Left ventricle myocardium inferior (tissue), 1 donor: ENCODE measurements around the gene DNAAF3. TPM values are rescaled to one million over a fixed set of nuclear protein-coding genes. Genes with fewer than 3 reads are reported as not detected.
A peak's percentile ranks its signal among the peaks of the same experiment; 100 is the strongest.

Source experiments
- DNase-seq: peaks from one replicate; pipeline ENCODE4 v3.0.0-alpha.2; 2020
- H3K27ac ChIP-seq: fragments of 200-600 bp; replicated peaks from 2 replicates; pipeline ENCODE4 v1.8.0; 2021
- H3K27me3 ChIP-seq: fragments of 200-600 bp; 2 replicates; pipeline ENCODE4 v1.8.0; 2021; ENCODE audit warnings: low read depth
- H3K36me3 ChIP-seq: fragments of 200-600 bp; 2 replicates; pipeline ENCODE4 v1.8.0; 2021
- H3K4me1 ChIP-seq: fragments of 200-600 bp; 2 replicates; pipeline ENCODE4 v1.8.0; 2021
- H3K4me3 ChIP-seq: fragments of 200-600 bp; 2 replicates; pipeline ENCODE4 v1.8.0; 2021; ENCODE audit warnings: mild to moderate bottlenecking, moderate library complexity
- H3K9me3 ChIP-seq: fragments of 200-600 bp; replicated peaks from 2 replicates; pipeline ENCODE4 v1.8.0; 2021
- CTCF ChIP-seq: fragments of 200-600 bp; IDR thresholded peaks from 2 replicates; pipeline ENCODE4 v1.8.0; 2021; ENCODE audit warnings: antibody characterized with exemption, mild to moderate bottlenecking, borderline replicate concordance
- intact Hi-C: fragments of 100-400 bp; cut with micrococcal nuclease; formaldehyde crosslinking; loops from one replicate; pipeline ENCODE4 v1.11.0; 2022
- total RNA-seq: library from RNA; stranded (reverse); fragmentation: NEBNext Ultra II Directional; extraction: Animal tissue kit (Norgen Biotek cat#: 25700); gene quantifications from one replicate; pipeline ENCODE4 v1.2.1, GENCODE V29; 2021
- donor health status: DM: no; HTN: yes; CAD: no; lungs with severe emphysema.

The DNAAF3 gene
- total RNA-seq, 1 donor from 2014 or later = 1.8 TPM

GRCh38 chr19:55146078-55146704, 20.2 kb downstream of the DNAAF3 start:
- H3K9me3 ChIP-seq = no peaks in the 10 kb centered on the region
- DNase-seq = no peak
- peaks cover 7% of the 10 kb centered on the region for H3K36me3 ChIP-seq
- no peak overlapping the region for H3K4me3 ChIP-seq
- intact Hi-C loops = no loop called here
- peak; percentile 47 for TF ChIP-seq CTCF
- H3K4me1 ChIP-seq = peaks cover 25% of the 10 kb centered on the region
- peaks cover 84% of the 10 kb centered on the region for H3K27me3 ChIP-seq
- H3K27ac ChIP-seq = no peak overlapping the region

DNA sequence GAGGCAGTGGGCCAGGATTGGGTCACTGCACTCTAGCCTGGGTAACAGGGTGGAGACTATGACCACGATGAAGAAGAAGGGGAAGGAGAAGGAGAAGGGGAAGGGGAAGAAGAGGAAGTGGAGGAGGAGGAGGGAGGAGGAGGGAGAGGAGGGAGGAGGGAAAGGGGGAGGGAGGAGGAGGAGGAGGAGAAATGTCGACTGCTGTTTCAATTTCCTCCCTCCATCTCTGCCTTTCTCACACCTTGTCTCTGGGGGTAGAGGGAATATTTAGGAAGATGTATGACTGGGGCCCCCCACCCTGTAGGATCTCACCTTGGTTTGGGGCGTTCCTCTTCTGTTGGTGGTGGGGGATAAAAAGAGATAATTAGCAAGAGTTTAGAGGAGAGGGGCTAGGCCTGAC, 21.2 kb downstream of the DNAAF3 start:
- H3K9me3 ChIP-seq = no peaks in the 10 kb centered on the region
- no peak overlapping the region for H3K27ac ChIP-seq
- peaks cover 92% of the 10 kb centered on the region for H3K27me3 ChIP-seq
- no peak overlapping the region for H3K4me3 ChIP-seq
- no peak for TF ChIP-seq CTCF
- peaks cover 7% of the 10 kb centered on the region for H3K36me3 ChIP-seq
- H3K4me1 ChIP-seq = peaks cover 22% of the 10 kb centered on the region
- intact Hi-C loops = no loop called here
- DNase-seq = no peak

DNA sequence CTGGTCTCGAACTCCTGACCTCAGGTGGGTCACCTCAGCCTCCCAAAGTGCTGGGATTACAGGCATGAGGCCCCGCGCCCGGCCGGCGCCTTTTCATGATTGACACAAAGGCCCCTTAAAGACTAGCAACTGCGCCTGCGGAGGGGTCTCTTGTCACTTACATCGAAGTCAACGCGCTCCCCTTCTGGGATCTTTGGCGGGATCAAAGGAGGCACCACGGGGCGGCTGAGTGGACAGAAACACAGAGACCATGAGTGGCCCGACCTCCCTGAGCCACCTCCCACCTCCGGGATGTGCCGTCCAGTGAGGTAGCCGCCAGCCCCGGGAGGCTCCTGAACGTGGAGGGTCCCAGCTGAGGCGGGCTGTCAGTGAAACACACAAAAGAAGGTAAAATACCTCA, 24.7 kb downstream of the DNAAF3 start:
- H3K27ac ChIP-seq = peak overlapping the region; percentile 3
- no peaks in the 10 kb centered on the region for H3K9me3 ChIP-seq
- H3K4me1 ChIP-seq = peaks cover 19% of the 10 kb centered on the region
- H3K4me3 ChIP-seq = no peak overlapping the region
- H3K27me3 ChIP-seq = peaks cover 94% of the 10 kb centered on the region
- no peak for TF ChIP-seq CTCF
- intact Hi-C loops = no loop called here
- H3K36me3 ChIP-seq = peaks cover 9% of the 10 kb centered on the region
- no peak for DNase-seq

GRCh38 chr19:55137915-55138314, 28.5 kb downstream of the DNAAF3 start:
- H3K4me3 ChIP-seq = no peak overlapping the region
- H3K9me3 ChIP-seq = no peaks in the 10 kb centered on the region
- peaks cover 73% of the 10 kb centered on the region for H3K27me3 ChIP-seq
- TF ChIP-seq CTCF = no peak
- intact Hi-C loops = no loop called here
- H3K36me3 ChIP-seq = peaks cover 11% of the 10 kb centered on the region
- H3K27ac ChIP-seq = no peak overlapping the region
- H3K4me1 ChIP-seq = peaks cover 13% of the 10 kb centered on the region
- DNase-seq = no peak

DNA sequence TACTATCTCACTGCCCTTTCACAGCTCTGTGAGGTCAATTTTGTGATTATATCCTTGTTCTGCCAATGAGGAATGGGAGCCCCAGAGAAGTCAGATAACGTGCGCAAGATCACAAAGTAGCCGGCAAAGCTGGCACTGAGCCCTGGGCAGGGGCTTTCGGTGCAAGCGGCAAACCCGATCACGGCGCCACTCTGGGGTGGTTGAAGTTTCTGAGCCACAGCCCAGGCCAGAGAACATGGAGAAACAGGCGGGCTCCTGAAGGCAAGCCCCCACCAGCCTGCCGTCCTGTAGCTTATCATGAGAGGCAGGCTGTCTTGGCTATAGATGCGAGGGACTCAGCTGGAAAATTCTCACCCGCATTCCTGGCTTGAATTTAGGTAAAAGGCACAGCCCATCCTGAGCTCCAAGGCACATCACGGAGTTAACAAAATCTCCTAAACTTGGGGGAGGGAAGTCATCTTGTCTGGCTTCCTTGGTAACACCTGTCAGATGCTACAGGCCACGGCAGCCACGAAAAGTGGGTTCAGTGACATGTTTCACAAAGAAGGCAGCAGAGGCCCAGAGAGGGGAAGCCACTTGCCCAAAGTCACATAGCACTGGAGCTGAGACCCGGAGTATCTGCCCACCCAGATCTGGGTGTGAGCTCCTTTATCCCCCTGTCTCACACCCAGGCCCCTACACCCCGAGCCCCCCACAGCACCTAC, 29.9 kb downstream of the DNAAF3 start:
- Histone ChIP-seq H3K27me3 (peaks cover 61% of the 10 kb centered on the region), H3K4me3 (no peak overlapping the region), H3K9me3 (no peaks in the 10 kb centered on the region), H3K4me1 (peaks cover 7% of the 10 kb centered on the region), H3K27ac (no peak overlapping the region), H3K36me3 (peaks cover 11% of the 10 kb centered on the region)
- no peak for TF ChIP-seq CTCF
- intact Hi-C loops = no loop called here
- DNase-seq = no peak
